Keratinocyte (primary cell): Measurements from ENCODE around the gene PSMD14. TPM values are rescaled to one million over a fixed set of nuclear protein-coding genes. Genes with fewer than 3 reads are reported as not detected.

Experiments used
- DNase-seq: peaks from one replicate; pipeline ENCODE4 v3.0.0-alpha.2; 2011; ENCODE audit warnings: low read depth, missing footprints, low spot score
- FAIRE-seq: peaks from 2 replicates; lab custom pipeline; 2011; peaks lifted over from hg19 to GRCh38; lab: Jason Lieb, UNC
- H2AFZ ChIP-seq: 2 replicates; pipeline ENCODE4 v1.6.0; 2012; ENCODE audit warnings: low read length, control low read depth, inconsistent platforms; ENCODE audit not compliant: control insufficient read depth
- H3K27ac ChIP-seq: 2 replicates; pipeline ENCODE4 v1.5.1; 2011; ENCODE audit warnings: low read length; ENCODE audit not compliant: control insufficient read depth, insufficient read depth
- H3K27me3 ChIP-seq: 3 replicates; pipeline ENCODE4 v1.6.0; 2011; ENCODE audit warnings: low read length; ENCODE audit not compliant: control insufficient read depth, insufficient read depth; ENCODE audit errors: extremely low read depth
- H3K36me3 ChIP-seq, 2 experiments: 2 replicates in 1 of 2; 3 replicates in 1 of 2; pipeline ENCODE4 v1.5.1; 2011; ENCODE audit warnings: low read length in 2 of 2, mild to moderate bottlenecking in 1 of 2; ENCODE audit not compliant: control insufficient read depth in 2 of 2, insufficient read depth in 2 of 2; ENCODE audit errors: extremely low read depth in 1 of 2
- H3K4me1 ChIP-seq: 3 replicates; pipeline ENCODE4 v1.5.1; 2011; ENCODE audit warnings: low read length; ENCODE audit not compliant: control insufficient read depth, insufficient read depth; ENCODE audit errors: extremely low read depth
- H3K4me2 ChIP-seq: 3 replicates; pipeline ENCODE4 v1.6.0; 2011; ENCODE audit warnings: low read depth, low read length; ENCODE audit not compliant: control insufficient read depth, insufficient read depth; ENCODE audit errors: extremely low read depth
- H3K4me3 ChIP-seq, 3 experiments: fragments of 200-600 bp in 1 of 3; sonication (generic) in 1 of 3; 2 replicates in 2 of 3; 3 replicates in 1 of 3; pipeline ENCODE4 v1.5.1; 2011 to 2016; ENCODE audit warnings: low read length in 3 of 3, mild to moderate bottlenecking in 3 of 3, control low read depth in 2 of 3, inconsistent platforms in 1 of 3, low read depth in 1 of 3, mixed read lengths in 1 of 3, mixed run types in 1 of 3, moderate library complexity in 1 of 3; ENCODE audit not compliant: control insufficient read depth in 2 of 3, insufficient read depth in 2 of 3; ENCODE audit errors: extremely low read depth in 1 of 3
- H3K79me2 ChIP-seq: 2 replicates; pipeline ENCODE4 v1.6.0; 2012; ENCODE audit warnings: low read length; ENCODE audit not compliant: control insufficient read depth, insufficient read depth
- H3K9ac ChIP-seq: 3 replicates; pipeline ENCODE4 v1.6.0; 2011; ENCODE audit warnings: low read length; ENCODE audit not compliant: control insufficient read depth, insufficient read depth; ENCODE audit errors: extremely low read depth
- H3K9me1 ChIP-seq: 3 replicates; pipeline ENCODE4 v1.6.0; 2011; ENCODE audit warnings: low read length; ENCODE audit not compliant: control insufficient read depth, insufficient read depth; ENCODE audit errors: extremely low read depth
- H3K9me3 ChIP-seq: 2 replicates; pipeline ENCODE4 v1.5.1; 2012; ENCODE audit warnings: low read depth, low read length; ENCODE audit not compliant: control insufficient read depth
- H4K20me1 ChIP-seq: 3 replicates; pipeline ENCODE4 v1.6.0; 2011; ENCODE audit warnings: low read length; ENCODE audit not compliant: control insufficient read depth, insufficient read depth; ENCODE audit errors: extremely low read depth
- EZH2 ChIP-seq: IDR thresholded peaks from one replicate; pipeline ENCODE4 v1.6.1; 2012; ENCODE audit warnings: inconsistent platforms, mild to moderate bottlenecking, low read length, moderate library complexity
- dilution Hi-C: fragments of 300-500 bp; cut with MboI; formaldehyde crosslinking; loops from one replicate; pipeline ENCODE4 v1.7.0; 2020; ENCODE audit warnings: low sequenced_read_pairs; ENCODE audit not compliant: extremely low pct_ligation_motif_present
- polyA plus RNA-seq, 5 experiments: library from polyadenylated mRNA; depleted of rRNA in 3 of 5; stranded (reverse) in 3 of 5; stranded (forward) in 1 of 5; unstranded in 1 of 5; fragments of >200 nt; gene quantifications; 1 replicate in 1 of 5; 2 replicates in 3 of 5; 3 replicates in 1 of 5; pipeline versions ENCODE4 v1.2.1 to v1.2.3, GENCODE V29; 2011 to 2012; ENCODE audit warnings: missing spikeins in 2 of 5, low read depth in 1 of 5, low replicate concordance in 1 of 5
- TF ChIP-seq, protein P1 (sequence below), 3 experiments: IDR thresholded peaks in 1 of 3; conservative IDR thresholded peaks in 1 of 3; optimal IDR thresholded peaks in 1 of 3; 2 replicates in 2 of 3; 3 replicates in 1 of 3; pipeline versions ENCODE3 to v1.5.1; 2011; ENCODE audit warnings: low read length in 3 of 3, mild to moderate bottlenecking in 3 of 3, moderate library complexity in 2 of 3, control low read depth in 1 of 3, inconsistent platforms in 1 of 3; ENCODE audit not compliant: insufficient read depth in 2 of 3; ENCODE audit errors: extremely low read depth in 1 of 3

PSMD14 gene
- polyA plus RNA-seq, 1 donor (not counting 4 experiments of a cell fraction or from before 2014, with no cell fraction given), result 136 TPM

DNA sequence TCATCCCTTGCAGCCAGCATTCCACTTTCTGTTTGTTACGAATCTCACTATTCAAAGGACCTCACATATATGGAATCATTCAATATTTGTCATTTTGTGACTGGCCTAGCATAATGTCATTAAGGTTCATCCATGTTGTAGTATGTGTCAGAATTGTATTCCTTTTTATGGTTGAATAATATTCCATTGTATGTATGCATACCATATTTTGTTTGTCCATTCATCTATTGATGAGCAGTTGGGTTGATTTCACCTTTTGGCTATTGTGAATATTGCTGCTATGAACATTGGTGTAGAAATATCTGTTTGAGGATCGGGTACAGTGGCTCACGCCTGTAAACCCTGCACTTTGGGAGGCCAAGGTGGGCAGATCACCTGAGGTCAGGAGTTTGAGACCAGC is 35.0 kb downstream of the PSMD14 start:
- DNase-seq (no peak), FAIRE-seq (no peak)
- H3K36me3 ChIP-seq, result no peaks in the 10 kb centered on the region
- TF ChIP-seq, protein P1, sequence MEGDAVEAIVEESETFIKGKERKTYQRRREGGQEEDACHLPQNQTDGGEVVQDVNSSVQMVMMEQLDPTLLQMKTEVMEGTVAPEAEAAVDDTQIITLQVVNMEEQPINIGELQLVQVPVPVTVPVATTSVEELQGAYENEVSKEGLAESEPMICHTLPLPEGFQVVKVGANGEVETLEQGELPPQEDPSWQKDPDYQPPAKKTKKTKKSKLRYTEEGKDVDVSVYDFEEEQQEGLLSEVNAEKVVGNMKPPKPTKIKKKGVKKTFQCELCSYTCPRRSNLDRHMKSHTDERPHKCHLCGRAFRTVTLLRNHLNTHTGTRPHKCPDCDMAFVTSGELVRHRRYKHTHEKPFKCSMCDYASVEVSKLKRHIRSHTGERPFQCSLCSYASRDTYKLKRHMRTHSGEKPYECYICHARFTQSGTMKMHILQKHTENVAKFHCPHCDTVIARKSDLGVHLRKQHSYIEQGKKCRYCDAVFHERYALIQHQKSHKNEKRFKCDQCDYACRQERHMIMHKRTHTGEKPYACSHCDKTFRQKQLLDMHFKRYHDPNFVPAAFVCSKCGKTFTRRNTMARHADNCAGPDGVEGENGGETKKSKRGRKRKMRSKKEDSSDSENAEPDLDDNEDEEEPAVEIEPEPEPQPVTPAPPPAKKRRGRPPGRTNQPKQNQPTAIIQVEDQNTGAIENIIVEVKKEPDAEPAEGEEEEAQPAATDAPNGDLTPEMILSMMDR (optimal IDR thresholded peaks at IDR 0.05 in 1 of 3, IDR thresholded peaks at IDR 0.05 in 1 of 3, conservative IDR thresholded peaks at IDR 0.05 in 1 of 3; ENCODE audit: extremely low read depth in 1 of 3, insufficient read depth in 2 of 3, low read length in 3 of 3), result no peak
- no peak for TF ChIP-seq EZH2
- no peak overlapping the region for H2AFZ ChIP-seq
- dilution Hi-C loops, result no loop called here
- H3K4me2 ChIP-seq, result no peak overlapping the region
- H3K4me3 ChIP-seq, result no peak overlapping the region
- no peaks in the 10 kb centered on the region for H3K4me1 ChIP-seq
- no peak overlapping the region for H3K27ac ChIP-seq
- no peaks in the 10 kb centered on the region for H4K20me1 ChIP-seq
- peaks cover 66% of the 10 kb centered on the region for H3K79me2 ChIP-seq
- no peaks in the 10 kb centered on the region for H3K9me3 ChIP-seq
- no peak overlapping the region for H3K9ac ChIP-seq
- H3K9me1 ChIP-seq, result no peaks in the 10 kb centered on the region
- H3K27me3 ChIP-seq, result no peaks in the 10 kb centered on the region

DNA sequence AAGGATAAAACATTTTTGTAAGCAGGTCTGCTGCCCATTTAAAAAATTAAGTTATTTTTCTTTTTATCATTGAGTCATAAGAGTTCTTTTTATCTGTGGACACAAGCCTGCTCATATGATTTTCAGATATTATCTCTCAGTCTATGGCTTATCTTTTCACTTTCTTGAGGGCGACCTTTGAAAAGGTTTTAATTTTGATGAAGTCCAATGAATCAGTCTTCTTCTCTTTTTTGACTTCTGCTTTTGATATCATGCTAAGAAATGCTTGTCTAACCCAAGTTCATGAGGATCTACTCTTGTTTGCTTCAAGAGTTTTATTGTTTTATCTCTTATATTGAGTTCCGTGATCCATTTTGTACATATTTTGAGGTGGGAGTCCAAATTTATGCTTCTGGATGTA is 36.5 kb downstream of the PSMD14 start:
- TF ChIP-seq, protein P1 (optimal IDR thresholded peaks at IDR 0.05 in 1 of 3, IDR thresholded peaks at IDR 0.05 in 1 of 3, conservative IDR thresholded peaks at IDR 0.05 in 1 of 3; ENCODE audit: extremely low read depth in 1 of 3, insufficient read depth in 2 of 3, low read length in 3 of 3), result no peak
- TF ChIP-seq EZH2, result no peak
- Histone ChIP-seq H3K27me3 (no peaks in the 10 kb centered on the region), H3K9me1 (no peaks in the 10 kb centered on the region), H3K79me2 (peaks cover 72% of the 10 kb centered on the region), H3K9me3 (no peaks in the 10 kb centered on the region), H2AFZ (no peak overlapping the region), H3K4me3 (no peak overlapping the region), H3K27ac (no peak overlapping the region), H3K9ac (no peak overlapping the region), H3K36me3 (no peaks in the 10 kb centered on the region), H3K4me1 (no peaks in the 10 kb centered on the region), H4K20me1 (no peaks in the 10 kb centered on the region), H3K4me2 (no peak overlapping the region)
- DNase-seq (no peak), FAIRE-seq (no peak)
- dilution Hi-C loops, result no loop called here
